Measurements from ENCODE around the gene ACADL.

The ACADL gene

GRCh38 chr2:210267698-210268097 lies 42.5 kb upstream of the ACADL start:
- Histone ChIP-seq H3K27me3 (ENCODE audit: low read depth, low read length) (no peaks in the 10 kb centered on the region), H2AFZ (ENCODE audit: low read depth, low read length) (no peak overlapping the region), H3K9ac (ENCODE audit: low read length) (no peak overlapping the region), H3K27ac (ENCODE audit: low read length) (no peak overlapping the region), H3K9me3 (ENCODE audit: insufficient read depth, low read length) (no peaks in the 10 kb centered on the region), H4K20me1 (ENCODE audit: insufficient read depth, low read length) (no peaks in the 10 kb centered on the region), H3K4me1 (ENCODE audit: low read length) (peaks cover 12% of the 10 kb centered on the region), H3K79me2 (ENCODE audit: low read length) (no peaks in the 10 kb centered on the region), H3K4me3 (ENCODE audit: low read length) (no peak overlapping the region), H3K36me3 (replicated peaks; ENCODE audit: low read depth, low read length) (no peaks in the 10 kb centered on the region), H3K4me2 (ENCODE audit: low read length) (no peak overlapping the region)
- TF ChIP-seq, protein P1, sequence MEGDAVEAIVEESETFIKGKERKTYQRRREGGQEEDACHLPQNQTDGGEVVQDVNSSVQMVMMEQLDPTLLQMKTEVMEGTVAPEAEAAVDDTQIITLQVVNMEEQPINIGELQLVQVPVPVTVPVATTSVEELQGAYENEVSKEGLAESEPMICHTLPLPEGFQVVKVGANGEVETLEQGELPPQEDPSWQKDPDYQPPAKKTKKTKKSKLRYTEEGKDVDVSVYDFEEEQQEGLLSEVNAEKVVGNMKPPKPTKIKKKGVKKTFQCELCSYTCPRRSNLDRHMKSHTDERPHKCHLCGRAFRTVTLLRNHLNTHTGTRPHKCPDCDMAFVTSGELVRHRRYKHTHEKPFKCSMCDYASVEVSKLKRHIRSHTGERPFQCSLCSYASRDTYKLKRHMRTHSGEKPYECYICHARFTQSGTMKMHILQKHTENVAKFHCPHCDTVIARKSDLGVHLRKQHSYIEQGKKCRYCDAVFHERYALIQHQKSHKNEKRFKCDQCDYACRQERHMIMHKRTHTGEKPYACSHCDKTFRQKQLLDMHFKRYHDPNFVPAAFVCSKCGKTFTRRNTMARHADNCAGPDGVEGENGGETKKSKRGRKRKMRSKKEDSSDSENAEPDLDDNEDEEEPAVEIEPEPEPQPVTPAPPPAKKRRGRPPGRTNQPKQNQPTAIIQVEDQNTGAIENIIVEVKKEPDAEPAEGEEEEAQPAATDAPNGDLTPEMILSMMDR (IDR thresholded peaks at IDR 0.05; ENCODE audit: low read depth, low read length): no peak
- TF ChIP-seq EZH2phosphoT487 (IDR thresholded peaks at IDR 0.05; ENCODE audit: low read depth): no peak

- TF ChIP-seq, protein P1 (IDR thresholded peaks at IDR 0.05; ENCODE audit: low read depth, low read length): no peak
- no peak for TF ChIP-seq EZH2phosphoT487 (IDR thresholded peaks at IDR 0.05; ENCODE audit: low read depth)
- no peak overlapping the region for H3K27ac ChIP-seq (ENCODE audit: low read length)
- H3K9me3 ChIP-seq (ENCODE audit: insufficient read depth, low read length): no peaks in the 10 kb centered on the region
- H3K4me1 ChIP-seq (ENCODE audit: low read length): peaks cover 12% of the 10 kb centered on the region
- H3K4me3 ChIP-seq (ENCODE audit: low read length): no peak overlapping the region
- no peaks in the 10 kb centered on the region for H4K20me1 ChIP-seq (ENCODE audit: insufficient read depth, low read length)
- H2AFZ ChIP-seq (ENCODE audit: low read depth, low read length): no peak overlapping the region
- H3K79me2 ChIP-seq (ENCODE audit: low read length): no peaks in the 10 kb centered on the region
- no peaks in the 10 kb centered on the region for H3K36me3 ChIP-seq (replicated peaks; ENCODE audit: low read depth, low read length)
- H3K27me3 ChIP-seq (ENCODE audit: low read depth, low read length): no peaks in the 10 kb centered on the region
- no peak overlapping the region for H3K9ac ChIP-seq (ENCODE audit: low read length)
- no peak overlapping the region for H3K4me2 ChIP-seq (ENCODE audit: low read length)
These were observed 39.0 kb upstream of the ACADL start for GRCh38 chr2:210264282-210264681.

DNA sequence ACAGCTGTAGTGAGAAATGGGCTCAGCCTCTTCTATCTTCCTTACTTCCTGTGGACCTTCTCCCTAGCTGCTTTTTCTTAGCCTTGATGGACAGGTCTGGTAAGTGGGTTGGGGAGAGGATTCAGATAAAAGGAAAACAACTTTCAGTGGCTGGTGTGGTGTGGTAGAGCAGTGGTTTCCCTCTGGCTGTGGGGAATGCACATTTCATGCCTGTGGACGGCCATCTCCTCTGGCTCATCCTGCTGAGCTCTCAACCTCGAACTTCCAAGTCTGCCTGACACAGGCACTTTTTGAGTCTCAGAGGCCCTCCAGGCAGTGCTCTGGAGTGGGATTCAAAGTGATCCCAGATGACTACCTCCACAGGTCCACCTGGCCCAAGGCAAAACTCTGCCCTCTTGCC lies 38.6 kb upstream of the ACADL start:
- Histone ChIP-seq H3K4me3 (ENCODE audit: low read length) (no peak overlapping the region), H3K4me2 (ENCODE audit: low read length) (no peak overlapping the region), H4K20me1 (ENCODE audit: insufficient read depth, low read length) (no peaks in the 10 kb centered on the region), H3K9me3 (ENCODE audit: insufficient read depth, low read length) (no peaks in the 10 kb centered on the region), H3K36me3 (replicated peaks; ENCODE audit: low read depth, low read length) (no peaks in the 10 kb centered on the region), H3K79me2 (ENCODE audit: low read length) (no peaks in the 10 kb centered on the region), H2AFZ (ENCODE audit: low read depth, low read length) (no peak overlapping the region), H3K27ac (ENCODE audit: low read length) (no peak overlapping the region), H3K9ac (ENCODE audit: low read length) (no peak overlapping the region), H3K4me1 (ENCODE audit: low read length) (peaks cover 12% of the 10 kb centered on the region), H3K27me3 (ENCODE audit: low read depth, low read length) (no peaks in the 10 kb centered on the region)
- TF ChIP-seq EZH2phosphoT487 (IDR thresholded peaks at IDR 0.05; ENCODE audit: low read depth): no peak
- TF ChIP-seq, protein P1 (IDR thresholded peaks at IDR 0.05; ENCODE audit: low read depth, low read length): no peak

- Histone ChIP-seq H4K20me1 (ENCODE audit: insufficient read depth, low read length) (no peaks in the 10 kb centered on the region), H3K79me2 (ENCODE audit: low read length) (no peaks in the 10 kb centered on the region), H3K4me2 (ENCODE audit: low read length) (no peak overlapping the region), H2AFZ (ENCODE audit: low read depth, low read length) (no peak overlapping the region), H3K36me3 (replicated peaks; ENCODE audit: low read depth, low read length) (no peaks in the 10 kb centered on the region), H3K27ac (ENCODE audit: low read length) (no peak overlapping the region), H3K9ac (ENCODE audit: low read length) (no peak overlapping the region), H3K27me3 (ENCODE audit: low read depth, low read length) (no peaks in the 10 kb centered on the region), H3K9me3 (ENCODE audit: insufficient read depth, low read length) (no peaks in the 10 kb centered on the region), H3K4me1 (ENCODE audit: low read length) (peaks cover 4% of the 10 kb centered on the region), H3K4me3 (ENCODE audit: low read length) (no peak overlapping the region)
- TF ChIP-seq, protein P1 (IDR thresholded peaks at IDR 0.05; ENCODE audit: low read depth, low read length): no peak
- TF ChIP-seq EZH2phosphoT487 (IDR thresholded peaks at IDR 0.05; ENCODE audit: low read depth): no peak
These were observed 36.8 kb upstream of the ACADL start for GRCh38 chr2:210262036-210262435.

Measured in OCI-LY3 (cell line).